GM12878 (cell line): Measurements from ENCODE around the gene ASCC1. TPM values are rescaled to one million over a fixed set of nuclear protein-coding genes. Genes with fewer than 3 reads are reported as not detected.
A peak's percentile ranks its signal among the peaks of the same experiment; 100 is the strongest.

ENCODE experiments used
- ATAC-seq: fragments of 200-7000 bp; cut with Tn5 transposase; 3 replicates; pipeline ENCODE4 v1.9.1; 2020; ENCODE audit warnings: mild to moderate bottlenecking, moderate library complexity
- BruUV-seq: library from RNA; stranded (reverse); fragments of 400-500 nt; replicated peaks from 2 replicates; lab custom pipeline; 2021; lab: Mats Ljungman, UMichigan
- CTCF ChIA-PET: fragments of 300-600 bp; sonication (Branson Sonifier 250); formaldehyde crosslinking; extraction: SDS; loops from one replicate; lab custom pipeline; 2021; ENCODE audit warnings: inconsistent platforms; lab: Yijun Ruan, JAX
- POLR2A ChIA-PET: fragments of 350-600 bp; formaldehyde crosslinking; extraction: SDS; loops from one replicate; lab custom pipeline; 2021; ENCODE audit warnings: inconsistent platforms; lab: Charles Lee
- RAD21 ChIA-PET: fragments of 300-600 bp; sonication (Branson Sonifier 250); formaldehyde crosslinking; loops from one replicate; lab custom pipeline; 2023; ENCODE audit warnings: antibody characterized with exemption; ENCODE audit not compliant: unreplicated experiment; lab: Charles Lee
- SMC1A ChIA-PET: fragments of 300-600 bp; sonication (Branson Sonifier 250); formaldehyde crosslinking; loops from one replicate; lab custom pipeline; 2023; ENCODE audit not compliant: unreplicated experiment, uncharacterized antibody; lab: Charles Lee
- DNase-seq: peaks from one replicate; pipeline ENCODE4 v3.0.0-alpha.2; 2011; ENCODE audit warnings: low read depth, low spot score
- FAIRE-seq: peaks from 3 replicates; lab custom pipeline; 2011; peaks lifted over from hg19 to GRCh38; lab: Jason Lieb, UNC
- H2AFZ ChIP-seq: 2 replicates; pipeline ENCODE4 v1.6.0; 2011; ENCODE audit warnings: low read depth, low read length, control low read depth; ENCODE audit not compliant: control insufficient read depth
- H3K27ac ChIP-seq: 2 replicates; pipeline ENCODE4 v1.5.1; 2011; ENCODE audit warnings: control low read depth; ENCODE audit not compliant: control insufficient read depth, insufficient read depth
- H3K27me3 ChIP-seq, 2 experiments: replicated peaks in 1 of 2; 2 replicates each; pipeline versions ENCODE4 v1.6.0 to v1.6.1; 2011; ENCODE audit warnings: low read length in 1 of 2; ENCODE audit not compliant: control insufficient read depth in 2 of 2, insufficient read depth in 2 of 2
- H3K36me3 ChIP-seq, 2 experiments: 2 replicates each; pipeline ENCODE4 v1.5.1; 2011; ENCODE audit warnings: low read length in 1 of 2; ENCODE audit not compliant: control insufficient read depth in 2 of 2, insufficient read depth in 2 of 2
- H3K4me1 ChIP-seq: 2 replicates; pipeline ENCODE4 v1.6.1; 2011; ENCODE audit warnings: mild to moderate bottlenecking, low read length, moderate library complexity, mixed read lengths; ENCODE audit not compliant: control insufficient read depth, insufficient read depth
- H3K4me2 ChIP-seq: 2 replicates; pipeline ENCODE4 v1.6.0; 2011; ENCODE audit warnings: control low read depth; ENCODE audit not compliant: control insufficient read depth, insufficient read depth
- H3K4me3 ChIP-seq: fragments of 200-600 bp; sonication (generic); 2 replicates; pipeline ENCODE4 v1.5.1; 2016
- H3K79me2 ChIP-seq: 2 replicates; pipeline ENCODE4 v1.6.0; 2011; ENCODE audit warnings: low read length; ENCODE audit not compliant: control insufficient read depth, insufficient read depth
- H3K9ac ChIP-seq: 2 replicates; pipeline ENCODE4 v1.8.0; 2011; ENCODE audit warnings: low read length, control low read depth, mixed read lengths; ENCODE audit not compliant: control insufficient read depth, insufficient read depth
- H3K9me3 ChIP-seq: replicated peaks from 3 replicates; pipeline ENCODE4 v1.5.1; 2011; ENCODE audit warnings: mild to moderate bottlenecking, low read length; ENCODE audit not compliant: control insufficient read depth, insufficient read depth
- H4K20me1 ChIP-seq: 2 replicates; pipeline ENCODE4 v1.6.0; 2011; ENCODE audit not compliant: control insufficient read depth, insufficient read depth
- ASH2L ChIP-seq: fragments of 300-600, 200-600 bp; sonication (generic); IDR thresholded peaks from 2 replicates; pipeline ENCODE4 v1.6.1; 2017; ENCODE audit warnings: low read depth, mild to moderate bottlenecking, borderline replicate concordance
- HCFC1 ChIP-seq: fragments of 150-350 bp; IDR thresholded peaks from 2 replicates; pipeline ENCODE4 v1.6.1; 2014; ENCODE audit warnings: low read length
- IKZF2 ChIP-seq, 2 experiments: fragments of 450-650 bp; IDR thresholded peaks; 2 replicates each; pipeline ENCODE4 v1.6.1; 2017; ENCODE audit warnings: mild to moderate bottlenecking in 2 of 2, moderate library complexity in 2 of 2
- JUND ChIP-seq: IDR thresholded peaks from 2 replicates; pipeline ENCODE4 v1.6.1; 2012; ENCODE audit warnings: low read depth, mild to moderate bottlenecking, low read length, improper control_type of control experiment, moderate library complexity
- MTA2 ChIP-seq: fragments of 450-650 bp; IDR thresholded peaks from 2 replicates; pipeline ENCODE4 v1.6.1; 2016; ENCODE audit warnings: low read depth, mild to moderate bottlenecking, moderate library complexity
- NBN ChIP-seq: fragments of 450-650 bp; IDR thresholded peaks from 2 replicates; pipeline ENCODE4 v1.6.1; 2016
- PKNOX1 ChIP-seq: fragments of 450-650 bp; IDR thresholded peaks from 2 replicates; pipeline ENCODE4 v1.6.1; 2016; ENCODE audit warnings: mild to moderate bottlenecking
- RUNX3 ChIP-seq: IDR thresholded peaks from 2 replicates; pipeline ENCODE4 v1.6.1; 2012; ENCODE audit warnings: low read length, inconsistent platforms
- STAT1 ChIP-seq: fragments of 450-650 bp; conservative IDR thresholded peaks from 2 replicates; pipeline ENCODE4 v1.6.1; 2014; ENCODE audit warnings: antibody characterized with exemption, mild to moderate bottlenecking
- TCF7 ChIP-seq: IDR thresholded peaks from 2 replicates; pipeline ENCODE4 v1.6.1; 2014; ENCODE audit warnings: antibody characterized with exemption, borderline replicate concordance
- ZBED1 ChIP-seq: IDR thresholded peaks from 2 replicates; pipeline ENCODE4 v1.6.1; 2016; ENCODE audit warnings: borderline replicate concordance
- ZBTB4 ChIP-seq: fragments of 450-650 bp; formaldehyde crosslinking; IDR thresholded peaks from 2 replicates; pipeline ENCODE4 v1.4.0; 2022; ENCODE audit warnings: mild to moderate bottlenecking, moderate library complexity
- ZNF24 ChIP-seq: fragments of 450-650 bp; IDR thresholded peaks from 2 replicates; pipeline ENCODE4 v1.6.1; 2017; ENCODE audit warnings: antibody characterized with exemption, mild to moderate bottlenecking
- WGBS: methylation state at CpG from one replicate; pipeline ENCODE4 v1.1.6; 2016; ENCODE audit warnings: low lambda C conversion rate; ENCODE audit not compliant: insufficient replicate concordance, insufficient coverage; ENCODE audit errors: missing lambda C conversion rate; 5-methylcytosine and 5-hydroxymethylcytosine counted together
- in situ Hi-C: fragments of 300-500 bp; cut with MboI; formaldehyde crosslinking; loops from 9 replicates; pipeline ENCODE4 v1.14.3; 2018; ENCODE audit warnings: mixed read lengths
- intact Hi-C: fragments of 100-400 bp; cut with micrococcal nuclease; formaldehyde crosslinking; loops from one replicate; pipeline ENCODE4 v1.14.2; 2022; ENCODE audit not compliant: unreplicated experiment
- polyA plus RNA-seq, 11 experiments: library from polyadenylated mRNA; depleted of rRNA in 4 of 11; unstranded in 6 of 11; stranded (reverse) in 5 of 11; fragments of >200 nt; fragmentation: Nextera tagmentation in 4 of 11; fragmentation: Illumina TruSeq in 1 of 11; extraction: Ambion mirVana in 4 of 11; extraction: Trizol in 1 of 11; gene quantifications; 1 replicate in 1 of 11; 2 replicates in 10 of 11; pipeline versions ENCODE4 v1.2.1 to v1.2.3, GENCODE V29; 2011 to 2016; ENCODE audit warnings: inconsistent platforms in 2 of 11, missing spikeins in 2 of 11, low read depth in 1 of 11
- total RNA-seq, 4 experiments: library from RNA; depleted of rRNA in 3 of 4; stranded (reverse); fragments of >200 nt in 3 of 4; fragmentation: Illumina TruSeq in 1 of 4; extraction: Trizol in 1 of 4; gene quantifications; 2 replicates each; pipeline versions ENCODE4 v1.2.1 to v1.2.3, GENCODE V29; 2013 to 2021
- TF ChIP-seq, protein P1 (sequence below): IDR thresholded peaks from 2 replicates; pipeline ENCODE4 v1.6.1; 2011; ENCODE audit warnings: borderline replicate concordance, low read depth, mild to moderate bottlenecking, moderate library complexity, low read length; ENCODE audit not compliant: insufficient read depth, poor library complexity, severe bottlenecking
- TF ChIP-seq, protein P2 (sequence below): fragments of 150-350 bp; IDR thresholded peaks from 2 replicates; pipeline ENCODE4 v1.6.1; 2016; ENCODE audit warnings: low read depth, low read length

ASCC1 gene
- total and polyA plus RNA-seq, 10 of the 15 experiments (the other 5 are each of a cell fraction or from before 2014, with no cell fraction given) = 23.3 to 80.6 (median 42.8) TPM

DNA sequence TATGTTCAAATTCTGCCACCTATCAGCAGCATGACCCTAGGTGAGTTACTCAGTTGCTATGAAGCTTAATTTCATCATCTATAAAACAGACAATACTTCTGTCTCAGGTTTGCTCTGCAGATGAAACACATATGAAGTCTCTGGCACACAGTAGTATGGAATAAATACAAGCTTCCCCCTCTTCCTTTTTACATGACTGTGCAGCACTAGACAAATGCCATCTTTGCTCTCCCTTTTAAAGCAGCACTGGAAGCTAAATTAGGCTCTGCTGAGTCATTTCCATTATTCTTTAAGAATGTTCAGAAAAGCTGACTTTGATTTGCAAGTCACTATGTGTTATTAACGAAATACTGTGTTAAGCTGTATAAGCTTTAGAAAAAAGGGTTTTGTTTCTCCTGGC lies 40.9 kb downstream of the ASCC1 start:
- peak overlapping the region; percentile 58 for H3K4me2 ChIP-seq
- peaks cover 35% of the 10 kb centered on the region for H3K4me1 ChIP-seq
- no TSS peak for BruUV-seq
- H3K9ac ChIP-seq = no peak overlapping the region; the same call in 1 of the 2 replicates
- DNase-seq (peak; percentile 34), ATAC-seq (peak; percentile 59), FAIRE-seq (no peak)
- H3K36me3 ChIP-seq = peaks cover 2 to 15% of the 10 kb centered on the region in 2 experiments; a peak in 3 of 4 replicates
- ChIA-PET RAD21 (interaction anchor here (1.1 to 2.8 kb wide), 5 partner anchors 16 to 126 kb away, joined by 3 to 25 read pairs (median 12); no protein-coding TSS in a partner anchor), SMC1A (interaction anchor here (0.8 to 3.6 kb wide), 15 partner anchors 9 to 169 kb away, joined by 3 to 47 read pairs (median 7); partner anchors contain the start of genes ANAPC16 and ASCC1), CTCF (interaction anchor here (0.7 to 2.8 kb wide), 13 partner anchors 10 to 162 kb away, joined by 3 to 22 read pairs (median 5); no protein-coding TSS in a partner anchor), POLR2A (interaction anchor here (0.5 to 2.2 kb wide), 7 partner anchors 9 to 86 kb away, joined by 3 to 15 read pairs (median 5); partner anchors contain the start of genes ANAPC16 and ASCC1)
- in situ Hi-C loops = no loop called here
- 0% methylated on average over 1 of the region's 1 CpG for WGBS
- intact Hi-C loops = loop anchor here (2.0 kb wide), 1 partner anchor 42 kb away; no protein-coding TSS in a partner anchor
- H3K4me3 ChIP-seq = no peak overlapping the region
- no peaks in the 10 kb centered on the region for H3K9me3 ChIP-seq
- H4K20me1 ChIP-seq = no peaks in the 10 kb centered on the region
- H3K27me3 ChIP-seq = no peaks in the 10 kb centered on the region
- no peaks in the 10 kb centered on the region for H3K79me2 ChIP-seq
- no peak overlapping the region for H2AFZ ChIP-seq
- H3K27ac ChIP-seq = peak overlapping the region; percentile 67
- no peak for TF ChIP-seq ZBTB4 (CRISPR knock-in tag)
- no peak for TF ChIP-seq TCF7
- TF ChIP-seq, protein P1, sequence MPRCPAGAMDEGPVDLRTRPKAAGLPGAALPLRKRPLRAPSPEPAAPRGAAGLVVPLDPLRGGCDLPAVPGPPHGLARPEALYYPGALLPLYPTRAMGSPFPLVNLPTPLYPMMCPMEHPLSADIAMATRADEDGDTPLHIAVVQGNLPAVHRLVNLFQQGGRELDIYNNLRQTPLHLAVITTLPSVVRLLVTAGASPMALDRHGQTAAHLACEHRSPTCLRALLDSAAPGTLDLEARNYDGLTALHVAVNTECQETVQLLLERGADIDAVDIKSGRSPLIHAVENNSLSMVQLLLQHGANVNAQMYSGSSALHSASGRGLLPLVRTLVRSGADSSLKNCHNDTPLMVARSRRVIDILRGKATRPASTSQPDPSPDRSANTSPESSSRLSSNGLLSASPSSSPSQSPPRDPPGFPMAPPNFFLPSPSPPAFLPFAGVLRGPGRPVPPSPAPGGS = no peak
- TF ChIP-seq RUNX3 = 0 out of 2 replicates have a peak, but pooled peaks have one; percentile 5
- no peak for TF ChIP-seq ZNF24
- TF ChIP-seq JUND = 0 out of 2 replicates have a peak, but pooled peaks have one; percentile 37
- TF ChIP-seq PKNOX1 = no peak
- 0 out of 4 replicates have a peak, but pooled peaks of 1 of the 2 experiments have one; percentile 20 for TF ChIP-seq IKZF2 (IDR thresholded peaks at IDR 0.05)
- TF ChIP-seq STAT1 = no peak
- TF ChIP-seq HCFC1 = no peak
- TF ChIP-seq ZBED1 = no peak
- TF ChIP-seq, protein P2, sequence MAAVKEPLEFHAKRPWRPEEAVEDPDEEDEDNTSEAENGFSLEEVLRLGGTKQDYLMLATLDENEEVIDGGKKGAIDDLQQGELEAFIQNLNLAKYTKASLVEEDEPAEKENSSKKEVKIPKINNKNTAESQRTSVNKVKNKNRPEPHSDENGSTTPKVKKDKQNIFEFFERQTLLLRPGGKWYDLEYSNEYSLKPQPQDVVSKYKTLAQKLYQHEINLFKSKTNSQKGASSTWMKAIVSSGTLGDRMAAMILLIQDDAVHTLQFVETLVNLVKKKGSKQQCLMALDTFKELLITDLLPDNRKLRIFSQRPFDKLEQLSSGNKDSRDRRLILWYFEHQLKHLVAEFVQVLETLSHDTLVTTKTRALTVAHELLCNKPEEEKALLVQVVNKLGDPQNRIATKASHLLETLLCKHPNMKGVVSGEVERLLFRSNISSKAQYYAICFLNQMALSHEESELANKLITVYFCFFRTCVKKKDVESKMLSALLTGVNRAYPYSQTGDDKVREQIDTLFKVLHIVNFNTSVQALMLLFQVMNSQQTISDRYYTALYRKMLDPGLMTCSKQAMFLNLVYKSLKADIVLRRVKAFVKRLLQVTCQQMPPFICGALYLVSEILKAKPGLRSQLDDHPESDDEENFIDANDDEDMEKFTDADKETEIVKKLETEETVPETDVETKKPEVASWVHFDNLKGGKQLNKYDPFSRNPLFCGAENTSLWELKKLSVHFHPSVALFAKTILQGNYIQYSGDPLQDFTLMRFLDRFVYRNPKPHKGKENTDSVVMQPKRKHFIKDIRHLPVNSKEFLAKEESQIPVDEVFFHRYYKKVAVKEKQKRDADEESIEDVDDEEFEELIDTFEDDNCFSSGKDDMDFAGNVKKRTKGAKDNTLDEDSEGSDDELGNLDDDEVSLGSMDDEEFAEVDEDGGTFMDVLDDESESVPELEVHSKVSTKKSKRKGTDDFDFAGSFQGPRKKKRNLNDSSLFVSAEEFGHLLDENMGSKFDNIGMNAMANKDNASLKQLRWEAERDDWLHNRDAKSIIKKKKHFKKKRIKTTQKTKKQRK = no peak
- no peak for TF ChIP-seq NBN
- TF ChIP-seq MTA2 = no peak
- TF ChIP-seq ASH2L = no peak
